Stimulated activated CD4-positive, alpha-beta T cell treated with anti-CD3 and anti-CD28 coated beads, Interleukin-15, amount 100 ng/mL, for 24 hours (primary cell): ENCODE results near the gene CSPG4.
A peak's percentile ranks its signal among the peaks of the same experiment; 100 is the strongest.
"Not testable (repeated sequence)": the region's sequence is repeated elsewhere in the genome, so short reads cannot be mapped to it uniquely, and the experiment has no call there.

Experiments
- DNase-seq: peaks from one replicate; pipeline ENCODE4 v3.0.0-alpha.2; 2020

CSPG4 gene

GRCh38 chr15:75738014-75738646 is 25.5 kb upstream of the CSPG4 start:
- DNase-seq: no peak

- DNase-seq: not testable (repeated sequence)
Observed at GRCh38 chr15:75737116-75738013, 24.7 kb upstream of the CSPG4 start.

- DNase-seq: no peak
Observed at GRCh38 chr15:75736256-75736655, 23.6 kb upstream of the CSPG4 start.

- not testable (repeated sequence) for DNase-seq
Observed at GRCh38 chr15:75734861-75735760, 22.5 kb upstream of the CSPG4 start.

GRCh38 chr15:75733761-75734651 is 21.4 kb upstream of the CSPG4 start:
- no peak for DNase-seq

- DNase-seq: peak; percentile 68
Observed at GRCh38 chr15:75732809-75733451, 20.3 kb upstream of the CSPG4 start.

- DNase-seq: no peak
Observed at GRCh38 chr15:75732177-75732808, 19.6 kb upstream of the CSPG4 start.

- DNase-seq: no peak
Observed at GRCh38 chr15:75731248-75732151, 18.9 kb upstream of the CSPG4 start.

GRCh38 chr15:75730376-75731247 is 18.0 kb upstream of the CSPG4 start:
- DNase-seq: not testable (repeated sequence)

GRCh38 chr15:75729326-75730069 is 16.9 kb upstream of the CSPG4 start:
- DNase-seq: no peak

GRCh38 chr15:75727851-75728715 is 15.4 kb upstream of the CSPG4 start:
- DNase-seq: peak; percentile 78

GRCh38 chr15:75727031-75727531 is 14.4 kb upstream of the CSPG4 start:
- DNase-seq: no peak

- no peak for DNase-seq
Observed at GRCh38 chr15:75725719-75726607, 13.3 kb upstream of the CSPG4 start.

GRCh38 chr15:75725006-75725718 is 12.5 kb upstream of the CSPG4 start:
- DNase-seq: no peak
